ENCODE data around the gene SLC28A3. TPM values are rescaled to one million over a fixed set of nuclear protein-coding genes. Genes with fewer than 3 reads are reported as not detected.

The SLC28A3 gene
- total RNA-seq, 2 experiments from 2014 or later: not detected

GRCh38 chr9:84285381-84285780 is 55.2 kb downstream of the SLC28A3 start:
- Histone ChIP-seq H3K9me3 (ENCODE audit: low read length) (no peaks in the 10 kb centered on the region), H2AFZ (ENCODE audit: low read length) (no peak overlapping the region), H3K4me1 (ENCODE audit: insufficient read depth, low read length, poor library complexity, severe bottlenecking) (no peaks in the 10 kb centered on the region), H3K4me3 (ENCODE audit: low read depth, low read length, poor library complexity, severe bottlenecking) (no peak overlapping the region), H4K20me1 (ENCODE audit: insufficient read depth, low read length) (no peaks in the 10 kb centered on the region), H3K27ac (ENCODE audit: low read depth, low read length, poor library complexity, severe bottlenecking) (no peak overlapping the region), H3K9me2 (ENCODE audit: insufficient read depth, low read length) (no peaks in the 10 kb centered on the region), H3K4me2 (ENCODE audit: low read length) (no peak overlapping the region), H3K36me3 (ENCODE audit: insufficient read depth, low read length) (no peaks in the 10 kb centered on the region), H3K79me2 (ENCODE audit: insufficient read depth, low read depth, low read length) (no peaks in the 10 kb centered on the region)
- POLR2A ChIA-PET: no interaction called here
- CTCF ChIA-PET (ENCODE audit: unreplicated experiment): no interaction called here
- DNase-seq (ENCODE audit: low spot score): no peak
- intact Hi-C loops (cut with micrococcal nuclease; ENCODE audit: unreplicated experiment): no loop called here
- BruUV-seq (replicated peaks): no TSS peak
- TF ChIP-seq EZH2phosphoT487 (IDR thresholded peaks at IDR 0.05; ENCODE audit: borderline replicate concordance, low read depth, low read length): no peak
- no peak for TF ChIP-seq CTCF (conservative IDR thresholded peaks at IDR 0.05; ENCODE audit: low read length)

- H3K27ac ChIP-seq (ENCODE audit: low read depth, low read length, poor library complexity, severe bottlenecking): no peak overlapping the region
- H2AFZ ChIP-seq (ENCODE audit: low read length): no peak overlapping the region
- H3K9me2 ChIP-seq (ENCODE audit: insufficient read depth, low read length): no peaks in the 10 kb centered on the region
- H3K36me3 ChIP-seq (ENCODE audit: insufficient read depth, low read length): no peaks in the 10 kb centered on the region
- no peak overlapping the region for H3K4me2 ChIP-seq (ENCODE audit: low read length)
- no TSS peak for BruUV-seq (replicated peaks)
- H3K4me3 ChIP-seq (ENCODE audit: low read depth, low read length, poor library complexity, severe bottlenecking): no peak overlapping the region
- H3K79me2 ChIP-seq (ENCODE audit: insufficient read depth, low read depth, low read length): no peaks in the 10 kb centered on the region
- no peak for DNase-seq (ENCODE audit: low spot score)
- intact Hi-C loops (cut with micrococcal nuclease; ENCODE audit: unreplicated experiment): no loop called here
- H3K4me1 ChIP-seq (ENCODE audit: insufficient read depth, low read length, poor library complexity, severe bottlenecking): no peaks in the 10 kb centered on the region
- TF ChIP-seq CTCF (conservative IDR thresholded peaks at IDR 0.05; ENCODE audit: low read length) (no peak), EZH2phosphoT487 (IDR thresholded peaks at IDR 0.05; ENCODE audit: borderline replicate concordance, low read depth, low read length) (no peak)
- H3K9me3 ChIP-seq (ENCODE audit: low read length): no peaks in the 10 kb centered on the region
- ChIA-PET POLR2A (no interaction called here), CTCF (ENCODE audit: unreplicated experiment) (no interaction called here)
- no peaks in the 10 kb centered on the region for H4K20me1 ChIP-seq (ENCODE audit: insufficient read depth, low read length)
Measured at GRCh38 chr9:84283946-84284345, 56.6 kb downstream of the SLC28A3 start.

GRCh38 chr9:84278130-84278529 is 62.4 kb downstream of the SLC28A3 start:
- no peak for DNase-seq (ENCODE audit: low spot score)
- H2AFZ ChIP-seq (ENCODE audit: low read length): no peak overlapping the region
- H3K36me3 ChIP-seq (ENCODE audit: insufficient read depth, low read length): no peaks in the 10 kb centered on the region
- POLR2A ChIA-PET: interaction anchor here (0.8 kb wide), 1 partner anchor 117 kb away, joined by 5 read pairs; no protein-coding TSS in a partner anchor
- CTCF ChIA-PET (ENCODE audit: unreplicated experiment): no interaction called here
- no TSS peak for BruUV-seq (replicated peaks)
- no peak for TF ChIP-seq CTCF (conservative IDR thresholded peaks at IDR 0.05; ENCODE audit: low read length)
- no peaks in the 10 kb centered on the region for H3K4me1 ChIP-seq (ENCODE audit: insufficient read depth, low read length, poor library complexity, severe bottlenecking)
- no peak overlapping the region for H3K27ac ChIP-seq (ENCODE audit: low read depth, low read length, poor library complexity, severe bottlenecking)
- no peaks in the 10 kb centered on the region for H4K20me1 ChIP-seq (ENCODE audit: insufficient read depth, low read length)
- H3K4me3 ChIP-seq (ENCODE audit: low read depth, low read length, poor library complexity, severe bottlenecking): no peak overlapping the region
- no peaks in the 10 kb centered on the region for H3K79me2 ChIP-seq (ENCODE audit: insufficient read depth, low read depth, low read length)
- H3K9me2 ChIP-seq (ENCODE audit: insufficient read depth, low read length): no peaks in the 10 kb centered on the region
- no peak overlapping the region for H3K4me2 ChIP-seq (ENCODE audit: low read length)
- intact Hi-C loops (cut with micrococcal nuclease; ENCODE audit: unreplicated experiment): no loop called here
- no peaks in the 10 kb centered on the region for H3K9me3 ChIP-seq (ENCODE audit: low read length)
